NCI-H345 treated with DMSO at 0.1 percent for 48 hours (cell line): ENCODE results near the gene NOS2.
"Not testable (repeated sequence)": the region's sequence is repeated elsewhere in the genome, so short reads cannot be mapped to it uniquely, and the experiment has no call there.

ENCODE experiments used
- DNase-seq: peaks from one replicate; lab custom pipeline; 2025; ENCODE audit not compliant: unreplicated experiment; lab: John Stamatoyannopoulos, UW

Gene NOS2

GRCh38 chr17:27792095-27792494 is 8.2 kb downstream of the NOS2 start:
- DNase-seq = no peak

GRCh38 chr17:27788919-27789318 is 11.4 kb downstream of the NOS2 start:
- no peak for DNase-seq

- DNase-seq = no peak
These were observed 16.6 kb downstream of the NOS2 start for GRCh38 chr17:27783440-27784350.

GRCh38 chr17:27782791-27783206 is 17.5 kb downstream of the NOS2 start:
- DNase-seq = no peak

GRCh38 chr17:27780828-27781404 is 19.4 kb downstream of the NOS2 start:
- no peak for DNase-seq

GRCh38 chr17:27780092-27780827 is 20.1 kb downstream of the NOS2 start:
- DNase-seq = no peak

GRCh38 chr17:27778183-27778582 is 22.1 kb downstream of the NOS2 start:
- no peak for DNase-seq

GRCh38 chr17:27776882-27777624 is 23.3 kb downstream of the NOS2 start:
- no peak for DNase-seq

- DNase-seq = no peak
These were observed 28.7 kb downstream of the NOS2 start for GRCh38 chr17:27771586-27771985.

- DNase-seq = no peak
These were observed 29.5 kb downstream of the NOS2 start for GRCh38 chr17:27770877-27771276.

GRCh38 chr17:27768858-27769410 is 31.4 kb downstream of the NOS2 start:
- no peak for DNase-seq

GRCh38 chr17:27766438-27766837 is 33.9 kb downstream of the NOS2 start:
- DNase-seq = no peak

GRCh38 chr17:27765353-27765752 is 35.0 kb downstream of the NOS2 start:
- DNase-seq = no peak

- no peak for DNase-seq
These were observed 35.7 kb downstream of the NOS2 start for GRCh38 chr17:27764589-27764988.

GRCh38 chr17:27762527-27763305 is 37.6 kb downstream of the NOS2 start:
- DNase-seq = no peak

- DNase-seq = not testable (repeated sequence)
These were observed 39.4 kb downstream of the NOS2 start for GRCh38 chr17:27760931-27761330.

GRCh38 chr17:27760069-27760885 is 40.1 kb downstream of the NOS2 start:
- peak; percentile 26 for DNase-seq

- DNase-seq = no peak
These were observed 40.8 kb downstream of the NOS2 start for GRCh38 chr17:27759528-27759927.
